GM12801 (cell line): ENCODE results near the gene CELSR1.

Experiments used
- CTCF ChIP-seq: IDR thresholded peaks from one replicate; pipeline ENCODE4 v1.5.1; 2011; ENCODE audit warnings: control low read depth; ENCODE audit not compliant: insufficient read length; ENCODE audit errors: extremely low read depth

Gene CELSR1

DNA sequence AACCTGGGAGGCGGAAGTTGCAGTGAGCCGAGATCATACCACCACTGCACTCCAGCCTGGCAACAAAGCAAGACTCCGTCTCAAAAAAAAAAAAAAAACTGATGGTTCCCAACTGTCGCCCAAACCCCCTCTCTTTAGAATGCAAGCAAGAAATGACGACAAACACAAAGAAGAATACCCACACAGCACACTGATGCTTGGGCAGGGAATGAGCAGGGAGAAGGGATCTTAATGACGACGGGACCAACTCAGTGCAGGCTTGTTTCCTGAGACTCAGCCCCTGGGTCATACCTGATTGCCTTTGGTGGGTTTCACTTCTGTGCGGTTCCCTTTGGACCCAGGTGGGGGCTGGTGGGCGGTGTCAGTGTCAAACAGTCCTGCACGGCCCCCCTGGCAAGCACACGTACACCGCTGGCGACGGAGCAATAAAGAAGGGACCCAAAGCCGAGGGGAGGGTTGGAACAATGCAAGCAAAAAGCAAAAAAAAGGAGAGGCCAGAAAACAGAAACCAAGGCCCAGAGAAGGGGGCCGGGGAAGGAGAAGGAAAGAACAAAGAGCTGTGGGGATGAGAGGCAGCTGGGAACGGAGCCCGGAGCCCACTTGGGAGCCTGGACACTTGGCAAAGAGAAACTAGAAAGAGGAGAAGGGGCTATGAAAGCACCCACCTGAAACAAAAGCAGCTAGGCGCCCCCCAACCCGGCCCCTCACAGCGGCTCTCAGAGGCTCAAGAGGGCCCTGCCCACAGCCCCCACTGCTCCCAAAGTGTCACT, 99.6 kb downstream of the CELSR1 start:
- no peak for TF ChIP-seq CTCF

GRCh38 chr22:46436595-46437175, 100.7 kb downstream of the CELSR1 start:
- TF ChIP-seq CTCF = no peak

GRCh38 chr22:46433318-46433717, 104.1 kb downstream of the CELSR1 start:
- no peak for TF ChIP-seq CTCF

- no peak for TF ChIP-seq CTCF
Measured at GRCh38 chr22:46432164-46433068, 105.0 kb downstream of the CELSR1 start.

DNA sequence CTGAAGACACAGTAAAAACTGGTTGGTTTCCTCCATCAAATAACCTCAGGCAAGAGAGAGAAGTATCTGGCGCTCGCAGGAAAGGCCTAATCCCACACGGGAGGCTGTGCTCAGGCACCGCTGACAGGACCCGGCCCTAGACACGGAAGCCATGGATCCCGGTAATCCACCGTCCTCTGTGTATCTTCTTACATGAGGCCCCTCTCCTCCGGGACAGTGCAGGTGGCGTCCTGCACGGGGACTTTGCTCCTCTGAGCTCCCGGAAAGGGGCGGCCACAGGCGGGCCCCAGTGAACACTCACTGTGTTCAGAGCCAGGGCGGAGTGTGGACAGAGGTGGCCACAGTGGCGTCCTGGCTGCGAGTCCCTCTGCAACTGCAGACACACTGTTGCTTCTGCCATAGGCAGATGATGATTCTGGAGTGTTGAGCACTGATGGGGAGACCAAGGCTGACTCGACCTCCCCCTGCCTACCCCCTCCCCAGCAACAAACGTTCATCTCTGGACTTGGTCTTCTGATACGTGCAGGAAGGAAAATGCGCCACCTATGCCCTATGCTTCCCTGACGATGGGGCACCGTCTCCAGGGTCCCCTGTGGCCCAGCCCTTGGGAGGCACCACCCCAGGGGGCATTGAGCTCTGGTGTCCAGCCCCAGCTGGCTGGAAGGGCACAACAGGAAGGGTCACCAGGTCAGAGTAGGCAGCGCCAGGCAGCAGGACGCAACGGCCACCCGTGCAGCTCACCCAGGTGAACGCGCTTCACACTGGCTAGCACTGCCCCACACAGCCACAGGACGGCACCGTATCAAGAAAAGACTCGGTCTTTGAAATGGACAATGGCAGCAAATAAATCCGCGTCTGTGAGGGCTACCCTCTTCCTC, 106.2 kb downstream of the CELSR1 start:
- TF ChIP-seq CTCF = no peak

GRCh38 chr22:46429325-46429853, 108.0 kb downstream of the CELSR1 start:
- TF ChIP-seq CTCF = no peak
